SKM-1 (cell line): Measurements from ENCODE around the gene OR2M4.
"Not testable (repeated sequence)": the region's sequence is repeated elsewhere in the genome, so short reads cannot be mapped to it uniquely, and the experiment has no call there.

Source experiments
- DNase-seq: peaks from one replicate; lab custom pipeline; 2025; ENCODE audit not compliant: unreplicated experiment; lab: John Stamatoyannopoulos, UW

OR2M4 gene

GRCh38 chr1:248231117-248231516 is at the start of gene OR2M4:
OR2M4 (plus strand) TSS chr1:248231417; CDS start chr1:248238929, 7,512 bp downstream.
- DNase-seq: no peak

- DNase-seq: no peak
These were observed 47.2 kb upstream of the OR2M4 start for GRCh38 chr1:248183996-248184395.

GRCh38 chr1:248187363-248187762 is 43.9 kb upstream of the OR2M4 start:
- DNase-seq: no peak

GRCh38 chr1:248189026-248189425 is 42.2 kb upstream of the OR2M4 start:
- no peak for DNase-seq

- no peak for DNase-seq
These were observed 37.1 kb upstream of the OR2M4 start for GRCh38 chr1:248194117-248194516.

GRCh38 chr1:248196965-248197364 is 34.3 kb upstream of the OR2M4 start, which contains the start of gene OR2M3:
OR2M3 (plus strand) TSS chr1:248197265; CDS start chr1:248203068, 5,803 bp downstream.
- DNase-seq: no peak

- no peak for DNase-seq
These were observed 15.3 kb upstream of the OR2M4 start for GRCh38 chr1:248215880-248216279.

- DNase-seq: no peak
These were observed 5.7 kb upstream of the OR2M4 start for GRCh38 chr1:248225537-248225936.

- no peak for DNase-seq
These were observed 1.8 kb upstream of the OR2M4 start for GRCh38 chr1:248229360-248229908.

- DNase-seq: no peak
These were observed 8.3 kb downstream of the OR2M4 start for GRCh38 chr1:248239478-248239877.

GRCh38 chr1:248243204-248243603 is 12.0 kb downstream of the OR2M4 start:
- peak; percentile 53 for DNase-seq

GRCh38 chr1:248259309-248259708 is 28.1 kb downstream of the OR2M4 start:
- DNase-seq: not testable (repeated sequence)

GRCh38 chr1:248268178-248268577 is 37.0 kb downstream of the OR2M4 start:
- DNase-seq: no peak

GRCh38 chr1:248273225-248273624 is 42.0 kb downstream of the OR2M4 start:
- not testable (repeated sequence) for DNase-seq

GRCh38 chr1:248277876-248278275 is 46.7 kb downstream of the OR2M4 start, which contains the start of gene OR2T33:
OR2T33 (minus strand) TSS chr1:248277976; CDS start chr1:248273814, 4,162 bp downstream.
- DNase-seq: no peak

GRCh38 chr1:248288391-248288790 is 57.2 kb downstream of the OR2M4 start:
- DNase-seq: peak; percentile 87
